SK-N-SH treated with all-trans-retinoic acid at 6 μM for 48 hours (cell line): ENCODE measurements around the gene ALDOA.

Experiments used
- BACH2 ChIP-seq: fragments of 250-450 bp; sonication (Bioruptor Pico); IDR thresholded peaks from 2 replicates; pipeline ENCODE4 v1.9.0; 2021; ENCODE audit warnings: mild to moderate bottlenecking, borderline replicate concordance
- GLIS3 ChIP-seq: fragments of 250-450 bp; sonication (Bioruptor Pico); IDR thresholded peaks from 2 replicates; pipeline ENCODE4 v1.5.0; 2020; ENCODE audit warnings: mild to moderate bottlenecking, moderate library complexity
- OSR1 ChIP-seq: fragments of 250-450 bp; sonication (Bioruptor Pico); IDR thresholded peaks from 2 replicates; pipeline ENCODE4 v1.8.0; 2022; ENCODE audit warnings: moderate library complexity, mild to moderate bottlenecking, inconsistent platforms
- PATZ1 ChIP-seq: fragments of 250-450 bp; sonication (Bioruptor Pico); IDR thresholded peaks from 2 replicates; pipeline ENCODE4 v1.8.0; 2020; ENCODE audit warnings: mild to moderate bottlenecking, moderate library complexity, borderline replicate concordance

- no peak for TF ChIP-seq PATZ1 (CRISPR knock-in tag)
- no peak for TF ChIP-seq OSR1 (CRISPR knock-in tag)
- no peak for TF ChIP-seq BACH2 (CRISPR knock-in tag)
- no peak for TF ChIP-seq GLIS3 (CRISPR knock-in tag)
Measured at GRCh38 chr16:30049871-30050270, 15.7 kb upstream of the ALDOA start.
